Measurements from ENCODE around the gene TMEM181. TPM values are rescaled to one million over a fixed set of nuclear protein-coding genes. Genes with fewer than 3 reads are reported as not detected.

TMEM181 gene
- total and polyA plus RNA-seq, 2 of the 13 experiments (the other 11 are each of a cell fraction or from before 2014, with no cell fraction given): 59.1 to 108 TPM

DNA sequence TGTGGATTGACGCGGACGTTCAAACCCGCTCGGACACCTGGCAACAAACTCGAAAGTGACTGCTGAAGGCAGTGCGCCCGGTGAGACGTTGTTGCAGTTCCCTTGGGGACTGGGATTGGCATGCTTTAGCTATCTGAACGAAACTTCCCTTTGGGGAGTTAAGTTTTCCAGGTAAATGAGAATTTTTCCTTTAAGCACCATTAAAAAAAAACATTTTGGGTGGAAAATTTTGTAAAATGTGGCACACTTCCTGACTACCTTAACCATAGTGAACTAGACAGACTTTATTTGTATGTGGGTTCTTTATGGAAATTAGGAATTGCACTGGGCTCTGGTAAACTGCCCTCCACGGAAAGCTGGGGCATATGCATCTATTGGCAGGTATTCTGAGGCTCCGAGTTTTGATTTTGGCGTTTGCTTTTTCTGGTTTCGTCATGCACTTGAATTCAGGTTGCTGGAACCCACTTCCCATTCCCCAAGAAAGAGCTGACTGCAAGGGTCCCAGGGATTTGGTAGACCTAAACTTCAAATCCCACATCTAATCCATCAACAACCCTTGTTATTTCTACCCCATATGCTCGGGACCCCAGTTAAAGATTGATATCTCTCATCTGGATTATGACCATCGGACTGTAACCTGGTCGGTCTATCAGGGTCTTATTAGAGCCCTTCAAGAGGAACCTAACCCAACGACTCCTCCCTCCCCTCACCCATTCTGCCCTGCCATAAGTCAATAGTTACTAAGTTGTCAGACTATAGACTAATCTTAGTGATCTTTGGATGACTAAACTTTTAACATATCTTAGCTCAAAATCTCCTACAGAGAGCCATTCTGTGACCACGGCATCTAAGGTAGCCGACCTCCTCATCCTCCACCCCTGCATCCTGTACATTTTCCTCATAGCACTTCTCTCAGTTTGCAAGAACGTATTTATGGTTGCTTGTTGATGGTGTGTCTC lies 85.5 kb downstream of the TMEM181 start (continued):
- TF ChIP-seq HIVEP1 (CRISPR knock-in tag; IDR thresholded peaks at IDR 0.05) (no peak), ZNF740 (CRISPR knock-in tag; IDR thresholded peaks at IDR 0.05) (no peak), ZSCAN21 (CRISPR knock-in tag; IDR thresholded peaks at IDR 0.05; ENCODE audit: borderline replicate concordance) (no peak), RCOR2 (CRISPR knock-in tag; IDR thresholded peaks at IDR 0.05) (no peak), ATF4 (CRISPR knock-in tag; IDR thresholded peaks at IDR 0.05) (no peak), HOXA9 (CRISPR knock-in tag; IDR thresholded peaks at IDR 0.05; ENCODE audit: borderline replicate concordance) (no peak), NCOA1 (CRISPR knock-in tag; IDR thresholded peaks at IDR 0.05) (no peak), NCOR1 (IDR thresholded peaks at IDR 0.05; ENCODE audit: borderline replicate concordance, low read length) (no peak), RFX3 (CRISPR knock-in tag; IDR thresholded peaks at IDR 0.05) (no peak), TCF12 (IDR thresholded peaks at IDR 0.05) (no peak), TCF12 (CRISPR knock-in tag; IDR thresholded peaks at IDR 0.05) (no peak), ZNF18 (CRISPR knock-in tag; IDR thresholded peaks at IDR 0.05; ENCODE audit: insufficient replicate concordance) (no peak), ZNF101 (CRISPR knock-in tag; IDR thresholded peaks at IDR 0.05; ENCODE audit: borderline replicate concordance, low read depth) (no peak), ZXDC (CRISPR knock-in tag; IDR thresholded peaks at IDR 0.05) (no peak), KLF9 (CRISPR knock-in tag; IDR thresholded peaks at IDR 0.05; ENCODE audit: low read depth) (no peak), ELF4 (CRISPR knock-in tag; IDR thresholded peaks at IDR 0.05; ENCODE audit: borderline replicate concordance) (0 out of 2 replicates have a peak, but pooled peaks have one; percentile 80), ZSCAN9 (CRISPR knock-in tag; IDR thresholded peaks at IDR 0.05; ENCODE audit: borderline replicate concordance) (no peak), NR2F1 (CRISPR knock-in tag; IDR thresholded peaks at IDR 0.05) (no peak), ZBTB20 (CRISPR knock-in tag; IDR thresholded peaks at IDR 0.05; ENCODE audit: borderline replicate concordance, low read depth) (no peak), NFRKB (IDR thresholded peaks at IDR 0.05) (no peak), SETDB1 (CRISPR knock-in tag; IDR thresholded peaks at IDR 0.05; ENCODE audit: borderline replicate concordance) (no peak), GFI1 (CRISPR knock-in tag; IDR thresholded peaks at IDR 0.05; ENCODE audit: borderline replicate concordance) (0 out of 2 replicates have a peak, but pooled peaks have one; percentile 5), ZBTB38 (CRISPR knock-in tag; IDR thresholded peaks at IDR 0.05) (no peak), ZFP1 (CRISPR knock-in tag; IDR thresholded peaks at IDR 0.05) (no peak), ZNF629 (CRISPR knock-in tag; conservative IDR thresholded peaks at IDR 0.05) (no peak)

All from HepG2 (cell line).